Endothelial cell (in vitro differentiated cells): Measurements from ENCODE around the gene TRAPPC3L. TPM values are rescaled to one million over a fixed set of nuclear protein-coding genes. Genes with fewer than 3 reads are reported as not detected.
A peak's percentile ranks its signal among the peaks of the same experiment; 100 is the strongest.

Experiments
- DNase-seq: peaks from one replicate; pipeline ENCODE4 v3.0.0; 2021; ENCODE audit warnings: low spot score
- H3K27ac Mint-ChIP-seq: one replicate; pipeline ENCODE4 v1.8.0; 2021; ENCODE audit warnings: mixed read lengths, inconsistent platforms; ENCODE audit not compliant: unreplicated experiment
- H3K27me3 Mint-ChIP-seq: one replicate; pipeline ENCODE4 v1.8.0; 2021; ENCODE audit warnings: mild to moderate bottlenecking, moderate library complexity, mixed read lengths, inconsistent platforms; ENCODE audit not compliant: unreplicated experiment
- H3K36me3 Mint-ChIP-seq: one replicate; pipeline ENCODE4 v1.8.0; 2021; ENCODE audit warnings: mild to moderate bottlenecking, low read depth, mixed read lengths, inconsistent platforms; ENCODE audit not compliant: unreplicated experiment
- H3K4me1 Mint-ChIP-seq: one replicate; pipeline ENCODE4 v1.8.0; 2021; ENCODE audit warnings: mild to moderate bottlenecking, mixed read lengths, inconsistent platforms; ENCODE audit not compliant: unreplicated experiment
- H3K4me3 Mint-ChIP-seq: one replicate; pipeline ENCODE4 v1.8.0; 2021; ENCODE audit warnings: mild to moderate bottlenecking, mixed read lengths, inconsistent platforms; ENCODE audit not compliant: unreplicated experiment
- H3K9me3 Mint-ChIP-seq: one replicate; pipeline ENCODE4 v1.8.0; 2021; ENCODE audit warnings: mixed read lengths, inconsistent platforms; ENCODE audit not compliant: unreplicated experiment
- total RNA-seq: library from RNA; stranded (reverse); fragmentation: NEBNext Ultra II Directional; extraction: Animal tissue kit (Norgen Biotek cat#: 25700); gene quantifications from one replicate; pipeline ENCODE4 v1.2.1, GENCODE V29; 2021; ENCODE audit not compliant: unreplicated experiment
- TF ChIP-seq, protein P1 (sequence below): fragments of 200-600 bp; sonication (generic); IDR thresholded peaks from one replicate; pipeline ENCODE4 v1.5.0; 2021; ENCODE audit warnings: antibody characterized with exemption; ENCODE audit not compliant: unreplicated experiment

The TRAPPC3L gene
- total RNA-seq, 1 donor from 2014 or later, result not detected

DNA sequence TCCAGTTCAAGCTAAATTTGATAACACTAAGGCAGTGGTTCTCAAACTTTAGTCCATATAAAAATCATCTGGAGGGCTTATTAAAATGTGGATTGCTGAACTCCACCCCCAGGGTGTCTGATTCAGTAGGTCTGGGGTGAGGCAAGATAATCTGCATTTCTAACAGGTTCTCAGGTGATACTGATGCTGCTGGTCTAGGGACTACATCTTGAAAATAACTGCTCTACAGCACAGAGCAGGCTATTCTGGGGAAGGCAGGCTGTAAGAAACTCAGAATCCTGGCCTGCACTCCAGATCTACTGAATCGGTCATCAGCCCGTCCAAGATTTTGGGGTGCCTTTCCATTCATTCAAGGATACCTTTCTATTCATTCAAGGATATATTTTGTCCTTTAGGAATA lies 22.6 kb downstream of the TRAPPC3L start:
- H3K36me3 Mint-ChIP-seq, result no peaks in the 10 kb centered on the region
- H3K27me3 Mint-ChIP-seq, result peaks cover 4% of the 10 kb centered on the region
- peaks cover 14% of the 10 kb centered on the region for H3K4me1 Mint-ChIP-seq
- DNase-seq, result no peak
- TF ChIP-seq, protein P1, sequence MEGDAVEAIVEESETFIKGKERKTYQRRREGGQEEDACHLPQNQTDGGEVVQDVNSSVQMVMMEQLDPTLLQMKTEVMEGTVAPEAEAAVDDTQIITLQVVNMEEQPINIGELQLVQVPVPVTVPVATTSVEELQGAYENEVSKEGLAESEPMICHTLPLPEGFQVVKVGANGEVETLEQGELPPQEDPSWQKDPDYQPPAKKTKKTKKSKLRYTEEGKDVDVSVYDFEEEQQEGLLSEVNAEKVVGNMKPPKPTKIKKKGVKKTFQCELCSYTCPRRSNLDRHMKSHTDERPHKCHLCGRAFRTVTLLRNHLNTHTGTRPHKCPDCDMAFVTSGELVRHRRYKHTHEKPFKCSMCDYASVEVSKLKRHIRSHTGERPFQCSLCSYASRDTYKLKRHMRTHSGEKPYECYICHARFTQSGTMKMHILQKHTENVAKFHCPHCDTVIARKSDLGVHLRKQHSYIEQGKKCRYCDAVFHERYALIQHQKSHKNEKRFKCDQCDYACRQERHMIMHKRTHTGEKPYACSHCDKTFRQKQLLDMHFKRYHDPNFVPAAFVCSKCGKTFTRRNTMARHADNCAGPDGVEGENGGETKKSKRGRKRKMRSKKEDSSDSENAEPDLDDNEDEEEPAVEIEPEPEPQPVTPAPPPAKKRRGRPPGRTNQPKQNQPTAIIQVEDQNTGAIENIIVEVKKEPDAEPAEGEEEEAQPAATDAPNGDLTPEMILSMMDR, result no peak
- H3K9me3 Mint-ChIP-seq, result no peaks in the 10 kb centered on the region
- H3K4me3 Mint-ChIP-seq, result no peak overlapping the region
- no peak overlapping the region for H3K27ac Mint-ChIP-seq

DNA sequence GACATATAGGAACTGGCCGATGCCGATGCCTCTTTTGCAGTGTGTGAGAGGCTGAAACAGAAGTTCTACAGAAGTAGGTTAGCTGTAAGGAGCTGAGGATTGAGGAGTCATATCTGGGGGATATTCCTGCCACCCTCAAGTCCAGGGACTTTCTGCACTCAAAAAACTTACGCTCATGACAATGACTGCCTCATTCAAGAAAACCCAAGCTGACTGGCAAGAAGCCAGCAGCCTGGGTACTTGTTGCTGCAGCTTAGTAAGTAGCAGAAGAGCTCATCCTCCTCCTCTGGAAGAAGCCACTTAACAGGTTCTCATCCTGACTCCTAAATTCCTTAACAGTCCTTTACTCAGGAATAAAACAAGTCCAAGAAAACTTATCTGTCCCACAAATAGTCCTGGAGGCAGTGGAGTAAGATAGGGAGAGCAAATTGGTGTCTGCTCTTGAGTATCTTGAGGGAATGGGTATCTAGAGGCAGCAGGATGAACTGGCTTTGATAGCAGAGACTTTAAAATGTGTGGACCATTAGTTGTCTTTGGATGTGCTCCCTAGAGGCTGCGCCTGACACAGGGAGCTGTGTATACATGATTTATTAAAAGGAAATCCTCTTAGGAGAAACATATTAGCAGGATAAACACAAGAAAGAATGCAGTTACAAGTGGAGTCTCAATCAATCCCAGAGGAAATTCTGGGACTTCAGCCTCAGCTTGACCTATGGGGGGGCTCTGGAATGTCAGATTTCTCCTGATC lies 26.7 kb downstream of the TRAPPC3L start:
- TF ChIP-seq, protein P1, result no peak
- no peak for DNase-seq
- H3K27ac Mint-ChIP-seq, result no peak overlapping the region

DNA sequence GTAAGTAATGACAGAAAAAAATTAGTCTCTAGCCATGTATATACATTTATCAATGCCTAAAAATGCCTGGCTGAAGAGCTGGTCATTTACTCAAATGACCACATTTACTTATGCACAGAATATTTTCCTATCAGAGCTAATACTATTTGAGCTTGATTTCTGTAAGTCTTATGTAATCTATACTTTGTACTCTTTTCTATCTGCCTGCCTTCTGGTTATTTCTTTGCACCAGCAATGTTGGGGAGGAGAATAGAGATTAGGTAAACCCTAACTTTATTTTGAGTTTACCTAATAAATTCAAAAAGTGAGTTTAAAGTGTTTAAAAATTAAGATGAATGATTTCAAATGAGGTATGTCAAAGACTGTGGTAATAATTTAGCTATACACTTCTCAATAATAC lies 30.3 kb downstream of the TRAPPC3L start:
- no peaks in the 10 kb centered on the region for H3K9me3 Mint-ChIP-seq
- no peak for DNase-seq
- no peak overlapping the region for H3K27ac Mint-ChIP-seq
- TF ChIP-seq, protein P1, result no peak
- peaks cover 27% of the 10 kb centered on the region for H3K4me1 Mint-ChIP-seq
- H3K4me3 Mint-ChIP-seq, result no peak overlapping the region
- peaks cover 4% of the 10 kb centered on the region for H3K36me3 Mint-ChIP-seq
- peaks cover 6% of the 10 kb centered on the region for H3K27me3 Mint-ChIP-seq

More for the DNA sequence above, 26.7 kb downstream of the TRAPPC3L start:
- Mint-ChIP-seq H3K9me3 (no peaks in the 10 kb centered on the region), H3K4me3 (no peak overlapping the region), H3K4me1 (peaks cover 8% of the 10 kb centered on the region), H3K27me3 (peaks cover 6% of the 10 kb centered on the region), H3K36me3 (peaks cover 4% of the 10 kb centered on the region)

DNA sequence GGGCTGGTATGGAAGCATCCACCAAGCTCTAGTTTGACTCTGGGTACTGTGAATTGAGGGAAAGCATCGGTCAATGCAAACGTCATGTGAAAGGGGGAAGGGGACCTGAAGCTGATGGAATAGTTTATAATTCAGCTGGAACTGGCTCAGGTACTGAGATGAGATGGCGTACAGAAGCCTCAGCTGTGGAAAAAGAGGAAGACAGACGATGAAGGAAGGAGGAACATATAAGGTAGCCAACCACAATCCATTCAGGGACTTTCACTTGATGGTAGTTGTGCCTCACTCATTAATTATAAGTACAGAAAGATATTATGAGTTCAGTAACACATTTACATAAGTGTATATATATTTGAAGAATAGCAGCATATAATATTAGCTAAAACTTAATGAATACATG lies 31.4 kb downstream of the TRAPPC3L start:
- H3K36me3 Mint-ChIP-seq, result peaks cover 4% of the 10 kb centered on the region
- no peak for DNase-seq
- H3K4me1 Mint-ChIP-seq, result peaks cover 27% of the 10 kb centered on the region
- H3K27me3 Mint-ChIP-seq, result peaks cover 6% of the 10 kb centered on the region
- H3K9me3 Mint-ChIP-seq, result no peaks in the 10 kb centered on the region
- no peak overlapping the region for H3K27ac Mint-ChIP-seq
- no peak overlapping the region for H3K4me3 Mint-ChIP-seq
- TF ChIP-seq, protein P1, result no peak

DNA sequence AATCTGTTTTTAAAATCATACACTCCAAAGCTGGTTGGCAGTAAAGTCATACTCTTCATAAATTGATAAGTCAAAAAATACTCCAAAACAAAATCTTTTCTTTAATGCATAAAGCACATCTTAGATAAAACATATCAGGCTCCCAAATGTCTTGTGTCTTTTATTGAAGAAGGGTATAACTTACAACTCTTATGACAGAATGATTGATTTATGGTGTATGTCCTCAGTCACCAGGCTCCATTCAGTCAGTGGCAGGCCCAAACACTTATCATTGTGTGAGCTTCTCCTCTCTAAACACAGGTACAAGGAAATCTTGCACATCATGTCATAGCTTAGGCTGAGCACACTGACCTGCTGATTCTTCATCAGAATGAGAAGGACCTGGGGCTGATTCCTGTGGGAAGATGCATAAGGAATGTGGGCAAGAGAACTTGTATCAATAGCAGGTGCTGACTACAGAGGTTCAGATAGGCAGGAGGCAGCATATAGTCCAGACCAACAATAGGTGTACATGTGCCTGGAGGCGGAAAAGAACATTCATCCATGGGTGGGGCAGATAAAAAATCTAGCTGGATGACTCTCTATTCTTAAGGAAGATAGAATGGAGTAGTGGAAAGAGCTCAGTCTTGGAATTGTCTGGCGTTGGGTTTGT lies 32.1 kb downstream of the TRAPPC3L start:
- H3K4me3 Mint-ChIP-seq, result peak overlapping the region; percentile 84
- no peak for DNase-seq
- H3K36me3 Mint-ChIP-seq, result peaks cover 4% of the 10 kb centered on the region
- TF ChIP-seq, protein P1, result no peak
- H3K27me3 Mint-ChIP-seq, result peaks cover 6% of the 10 kb centered on the region
- no peak overlapping the region for H3K27ac Mint-ChIP-seq
- H3K4me1 Mint-ChIP-seq, result peaks cover 27% of the 10 kb centered on the region
- H3K9me3 Mint-ChIP-seq, result no peaks in the 10 kb centered on the region
